Epithelial cell of umbilical artery (primary cell): ENCODE data around the gene CLDN1. TPM values are rescaled to one million over a fixed set of nuclear protein-coding genes. Genes with fewer than 3 reads are reported as not detected.

Experiments used
- total RNA-seq: library from RNA; depleted of rRNA; stranded (reverse); fragments of >200 nt; gene quantifications from 2 replicates; pipeline ENCODE4 v1.2.3, GENCODE V29; 2014

CLDN1 gene, protein sequence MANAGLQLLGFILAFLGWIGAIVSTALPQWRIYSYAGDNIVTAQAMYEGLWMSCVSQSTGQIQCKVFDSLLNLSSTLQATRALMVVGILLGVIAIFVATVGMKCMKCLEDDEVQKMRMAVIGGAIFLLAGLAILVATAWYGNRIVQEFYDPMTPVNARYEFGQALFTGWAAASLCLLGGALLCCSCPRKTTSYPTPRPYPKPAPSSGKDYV
- total RNA-seq = not detected in 2 replicates

DNA sequence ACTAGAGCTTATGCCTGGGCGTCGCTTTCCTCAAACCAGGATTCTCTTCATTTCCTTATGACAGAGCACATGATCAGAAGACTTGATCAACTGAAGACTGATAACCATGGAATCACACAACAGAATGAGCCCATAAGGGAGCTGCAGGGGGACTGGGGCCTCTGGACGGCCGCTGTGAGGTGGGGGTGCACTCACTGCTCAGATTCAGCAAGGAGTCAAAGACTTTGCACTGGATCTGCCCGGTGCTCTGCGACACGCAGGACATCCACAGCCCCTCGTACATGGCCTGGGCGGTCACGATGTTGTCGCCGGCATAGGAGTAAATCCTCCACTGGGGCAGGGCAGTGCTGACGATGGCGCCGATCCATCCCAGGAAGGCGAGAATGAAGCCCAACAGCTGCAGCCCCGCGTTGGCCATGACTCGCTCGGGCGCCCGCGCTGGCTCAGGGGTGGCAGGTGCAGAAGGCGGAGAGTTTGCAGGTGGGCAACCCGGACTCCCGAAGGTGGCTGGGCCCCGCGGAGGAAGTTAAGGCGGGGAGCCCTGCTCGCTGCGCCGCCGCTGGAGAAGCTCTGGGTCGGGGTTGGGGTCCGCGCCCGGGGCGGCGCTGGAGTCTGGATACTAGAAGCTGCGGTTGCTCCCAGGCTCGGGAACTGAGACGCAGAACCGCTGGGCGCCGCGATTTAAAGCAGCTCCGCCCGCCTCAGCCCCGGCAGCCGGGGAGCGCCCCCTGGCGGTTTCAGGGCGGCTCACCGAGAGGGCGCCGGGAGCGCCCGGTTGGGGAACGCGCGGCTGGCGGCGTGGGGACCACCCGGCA lies at the start of gene CLDN1:
Gene CLDN1, minus strand, starts transcription at position 658 of the 815 bp plus-strand sequence. Its CDS starts 240 bp downstream, at position 418.

Other genes with a start within 250 kb of the CLDN1 start
- gene P3H2, start 201.5 kb downstream of the CLDN1 start, total RNA-seq = under 0.01 and 0.61 TPM in 2 replicates
- under 0.01 TPM in 2 replicates for gene CLDN16, start 65.7 kb upstream of the CLDN1 start, total RNA-seq
- not detected in 2 replicates for gene TMEM207, start 127.5 kb upstream of the CLDN1 start, total RNA-seq
- 7.8 and 9.7 TPM in 2 replicates for gene IL1RAP, start 191.6 kb upstream of the CLDN1 start, total RNA-seq